Sciatic nerve (tissue), 2 donors: ENCODE results near the gene RPL41. TPM values are rescaled to one million over a fixed set of nuclear protein-coding genes. Genes with fewer than 3 reads are reported as not detected.
A peak's percentile ranks its signal among the peaks of the same experiment; 100 is the strongest.
"Not testable (repeated sequence)": the region's sequence is repeated elsewhere in the genome, so short reads cannot be mapped to it uniquely, and the experiment has no call there.

ENCODE experiments used
- ATAC-seq: fragments of 200-7000 bp; cut with Tn5 transposase; one replicate; pipeline ENCODE4 v1.9.1; 2020; ENCODE audit warnings: mild to moderate bottlenecking, moderate library complexity
- DNase-seq: peaks from one replicate; pipeline ENCODE4 v3.0.0-alpha.2; 2020; ENCODE audit warnings: low spot score
- intact Hi-C: fragments of 100-400 bp; cut with DNase I; formaldehyde crosslinking; loops from one replicate; pipeline ENCODE4 v1.14.2; 2022
- total RNA-seq: library from RNA; stranded (reverse); fragmentation: NEBNext Ultra II Directional; extraction: Animal tissue kit (Norgen Biotek cat#: 25700); gene quantifications from one replicate; pipeline ENCODE4 v1.2.1, GENCODE V29; 2021
- donor health status: DM: no; HTN: no; CAD: no.
- donor health status: DM: no; HTN: no; CAD: no.

Gene RPL41
- total RNA-seq, 1 donor from 2014 or later = 2,818 TPM

- ATAC-seq (no peak), DNase-seq (no peak)
- intact Hi-C loops = loop anchor here (10.0 kb wide), 1 partner anchor 1735 kb away; no protein-coding TSS in a partner anchor
Observed at GRCh38 chr12:56099787-56100186, 16.6 kb upstream of the RPL41 start.

- intact Hi-C loops = no loop called here
- ATAC-seq = no peak
- no peak for DNase-seq
Observed at GRCh38 chr12:56101045-56101444, 15.4 kb upstream of the RPL41 start.

- ATAC-seq (no peak), DNase-seq (no peak)
- intact Hi-C loops = no loop called here
Observed at GRCh38 chr12:56102683-56103065, 13.8 kb upstream of the RPL41 start.

GRCh38 chr12:56103066-56103711 lies 13.2 kb upstream of the RPL41 start:
- intact Hi-C loops = no loop called here
- no peak for ATAC-seq
- no peak for DNase-seq

DNA sequence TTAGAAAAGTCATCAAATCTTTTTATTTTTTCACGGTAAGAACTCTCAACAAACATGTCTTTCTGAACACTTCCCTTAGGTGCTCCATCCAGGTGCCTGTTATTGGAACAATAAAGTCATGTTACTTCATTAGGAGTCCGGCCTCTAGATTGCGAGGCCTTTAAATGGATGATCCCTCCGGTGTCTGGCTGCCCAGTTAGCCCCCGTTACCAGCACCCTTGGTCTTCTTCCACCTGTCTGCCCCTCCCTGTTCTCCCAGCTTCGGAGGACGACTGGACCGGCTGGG lies 12.7 kb upstream of the RPL41 start:
- intact Hi-C loops = no loop called here
- no peak for ATAC-seq

GRCh38 chr12:56104109-56104814 lies 12.2 kb upstream of the RPL41 start, which contains the start of gene PA2G4:
Gene PA2G4 (plus strand): TSS chr12:56104559. CDS start chr12:56104738, 179 bp downstream.
- peak; percentile 99 for ATAC-seq
- intact Hi-C loops = no loop called here
- peak; percentile 97 for DNase-seq

More for the DNA sequence above, 12.7 kb upstream of the RPL41 start:
- DNase-seq = no peak

DNA sequence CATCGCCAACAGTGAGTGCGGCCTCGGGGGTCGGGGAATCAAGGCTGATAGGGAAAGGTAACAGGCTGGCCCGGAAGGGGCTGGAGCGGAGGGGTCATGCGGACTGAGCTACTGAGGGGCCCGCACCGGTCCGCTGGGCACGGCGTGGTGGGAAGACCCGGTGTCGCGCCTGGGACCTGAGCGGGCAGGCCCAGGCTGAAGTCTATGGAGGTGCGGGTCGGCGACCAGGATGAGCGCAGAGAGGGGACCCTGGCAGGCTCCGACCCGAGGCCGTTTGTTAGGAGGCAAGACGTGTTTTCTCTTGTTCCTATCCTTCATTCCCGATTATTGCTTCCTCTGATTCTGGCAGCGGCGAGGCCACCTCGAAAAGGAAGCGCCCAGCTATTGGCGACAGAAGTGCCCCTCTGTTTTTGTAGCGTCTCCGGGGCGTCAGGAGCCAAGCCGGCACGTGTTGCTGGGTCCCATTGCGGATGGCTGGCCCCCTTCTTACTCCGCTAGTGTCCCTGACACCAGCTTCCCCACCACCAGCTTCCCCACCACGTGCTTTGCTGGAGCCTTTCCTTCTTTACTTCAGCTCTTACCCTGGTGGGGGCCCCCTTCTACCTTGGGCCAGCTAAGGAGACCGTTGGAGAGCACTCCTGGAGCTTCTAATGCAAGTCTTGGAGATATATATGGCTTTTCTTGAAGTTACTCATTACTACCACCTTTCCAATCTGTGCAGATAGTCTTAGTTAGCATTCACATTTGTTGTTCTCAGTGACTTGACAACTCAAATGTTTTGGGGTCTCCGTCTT lies 11.4 kb upstream of the RPL41 start:
- ATAC-seq (peak; percentile 20), DNase-seq (no peak)
- intact Hi-C loops = no loop called here

GRCh38 chr12:56105609-56105902 lies 10.9 kb upstream of the RPL41 start:
- DNase-seq (no peak), ATAC-seq (no peak)
- intact Hi-C loops = no loop called here

DNA sequence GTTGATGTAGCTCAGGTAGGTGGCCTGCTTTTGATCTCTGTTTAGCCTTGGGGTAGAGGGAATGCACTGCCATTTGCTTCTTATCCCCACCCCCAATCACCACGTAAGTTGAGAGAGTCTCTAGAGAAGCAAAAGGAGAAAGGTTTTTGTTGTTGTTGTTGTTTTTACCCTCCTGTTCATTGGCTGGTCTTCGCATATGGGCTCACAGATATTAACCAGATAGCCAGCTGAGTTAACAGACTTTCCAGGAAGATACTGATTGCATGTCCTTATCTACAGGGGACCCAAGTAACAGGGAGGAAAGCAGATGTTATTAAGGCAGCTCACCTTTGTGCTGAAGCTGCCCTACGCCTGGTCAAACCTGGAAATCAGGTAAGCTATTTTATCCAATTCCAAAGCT lies 9.2 kb upstream of the RPL41 start:
- intact Hi-C loops = no loop called here
- DNase-seq = no peak
- no peak for ATAC-seq

DNA sequence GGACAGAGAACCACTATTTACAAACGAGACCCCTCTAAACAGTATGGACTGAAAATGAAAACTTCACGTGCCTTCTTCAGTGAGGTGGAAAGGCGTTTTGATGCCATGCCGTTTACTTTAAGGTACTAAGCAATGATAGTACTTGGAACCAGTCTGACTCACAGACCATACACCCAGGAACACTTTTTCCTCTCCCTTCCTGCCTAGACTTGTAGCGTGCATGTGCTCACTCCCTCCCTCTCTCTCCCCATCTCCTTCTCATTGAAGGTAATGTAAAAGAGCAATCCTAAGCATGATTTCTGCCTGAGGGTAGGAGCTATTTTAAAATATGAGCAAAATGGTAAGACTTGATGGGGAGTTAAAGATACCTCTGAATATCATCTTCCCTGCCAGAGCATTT lies 5.9 kb upstream of the RPL41 start:
- intact Hi-C loops = no loop called here
- ATAC-seq = no peak
- DNase-seq = no peak

- ATAC-seq = no peak
- intact Hi-C loops = no loop called here
- DNase-seq = no peak
Observed at GRCh38 chr12:56114084-56114483, 2.3 kb upstream of the RPL41 start.

DNA sequence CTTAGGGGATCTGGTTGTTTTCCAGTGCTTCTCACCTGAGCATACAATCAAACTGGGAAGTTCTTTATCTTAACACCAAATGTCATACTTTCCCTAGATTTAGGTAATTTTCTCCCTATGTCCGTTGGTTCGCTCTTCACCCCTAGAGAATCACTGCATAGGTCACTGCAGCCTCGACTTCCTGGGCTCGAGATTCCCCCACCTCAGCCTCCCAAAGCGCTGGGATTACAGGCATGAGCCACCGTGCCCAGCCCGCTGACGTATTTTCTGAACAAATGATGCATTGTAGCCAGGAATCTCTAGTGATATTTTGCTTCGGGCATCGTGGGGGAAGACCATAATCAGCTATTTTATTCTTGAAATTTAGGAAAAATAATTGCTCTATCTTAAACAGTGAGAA lies 1.1 kb upstream of the RPL41 start:
- intact Hi-C loops = no loop called here
- no peak for DNase-seq
- ATAC-seq = no peak

GRCh38 chr12:56117082-56117706 lies 761 bp downstream of the RPL41 start:
- DNase-seq, ATAC-seq, intact Hi-C loops: not testable (repeated sequence)

- intact Hi-C loops = no loop called here
- ATAC-seq = peak; percentile 92
Observed at GRCh38 chr12:56117778-56118687, 1.6 kb downstream of the RPL41 start, which contains the start of gene ZC3H10. Gene ZC3H10 (plus strand): TSS chr12:56118266. CDS start chr12:56120563, 2,297 bp downstream.

DNA sequence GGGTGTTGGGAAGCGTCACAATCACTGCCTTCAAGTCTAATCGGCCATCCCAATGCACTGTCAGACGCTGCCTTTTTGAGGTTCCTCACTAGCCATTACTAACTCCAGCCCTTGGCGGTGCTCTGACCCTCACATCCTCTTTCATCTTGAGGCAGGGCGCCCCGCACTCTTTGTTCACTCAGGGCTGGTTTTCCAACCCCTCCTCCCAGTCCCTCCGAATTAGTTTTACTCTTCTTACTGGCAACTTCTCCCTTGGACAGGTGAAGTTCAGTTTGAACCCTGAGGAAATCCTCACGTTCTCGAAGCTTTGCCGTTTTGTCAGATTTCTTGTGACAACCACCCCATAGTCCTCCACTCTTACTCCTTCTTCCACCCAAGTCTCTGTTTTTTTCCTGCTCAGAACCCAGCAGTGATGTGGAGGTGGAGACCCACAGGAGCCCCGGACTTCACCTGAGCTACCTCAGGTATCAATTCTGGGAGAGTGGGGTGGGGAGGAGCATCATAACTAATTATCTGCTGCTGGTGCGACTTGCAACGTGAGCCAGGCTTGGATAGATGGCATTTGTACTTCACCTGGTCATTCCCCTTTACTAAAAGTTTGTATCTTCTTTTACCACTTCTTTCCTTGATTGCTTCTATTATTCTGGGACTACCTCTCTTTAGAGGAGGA lies 2.4 kb downstream of the RPL41 start:
- no peak for ATAC-seq
- intact Hi-C loops = no loop called here
- DNase-seq = no peak

More at GRCh38 chr12:56117778-56118687, 1.6 kb downstream of the RPL41 start, which contains the start of gene ZC3H10:
- DNase-seq = peak; percentile 99

DNA sequence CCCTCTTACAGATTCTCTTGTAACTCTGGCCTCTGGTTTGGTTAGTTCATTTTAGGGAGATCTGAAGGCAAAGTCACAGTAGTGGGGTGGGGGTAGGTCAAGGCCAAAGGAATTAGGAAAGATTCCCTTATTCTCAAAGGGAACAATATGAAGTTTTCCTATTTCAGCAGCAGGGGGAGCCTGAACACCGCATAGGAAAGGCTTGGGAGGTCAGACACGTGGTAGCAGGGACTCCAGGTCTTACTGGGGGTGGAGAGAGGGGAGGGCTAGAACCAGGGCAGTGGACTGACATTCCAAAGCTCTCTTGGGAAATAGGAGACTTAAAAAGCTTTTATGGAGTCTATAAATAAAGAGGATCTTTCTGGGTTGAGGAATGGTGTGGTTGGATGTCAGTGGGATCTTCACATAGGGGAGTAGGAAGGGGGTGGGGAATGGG lies 2.9 kb downstream of the RPL41 start:
- DNase-seq (peak; percentile 78), ATAC-seq (peak; percentile 35)
- intact Hi-C loops = no loop called here

- no peak for DNase-seq
- ATAC-seq = no peak
- intact Hi-C loops = no loop called here
Observed at GRCh38 chr12:56120158-56120846, 3.9 kb downstream of the RPL41 start.
